ENCODE measurements around the gene BMP2K. TPM values are rescaled to one million over a fixed set of nuclear protein-coding genes. Genes with fewer than 3 reads are reported as not detected.

BMP2K gene
- total RNA-seq, 2 experiments from 2014 or later, result 10.3 to 12.4 TPM

GRCh38 chr4:78936989-78937388, 160.8 kb downstream of the BMP2K start:
- ATAC-seq (no peak), DNase-seq (no peak)
- H3K27ac Mint-ChIP-seq, result no peak overlapping the region
- no peak for TF ChIP-seq CTCF (IDR thresholded peaks at IDR 0.05)
- H3K36me3 Mint-ChIP-seq (ENCODE audit: low read depth), result peaks cover 5% of the 10 kb centered on the region
- ChIA-PET POLR2A (no interaction called here), CTCF (no interaction called here)
- H3K4me3 Mint-ChIP-seq, result no peak overlapping the region
- H3K27me3 Mint-ChIP-seq, result peaks cover 1% of the 10 kb centered on the region
- H3K9me3 Mint-ChIP-seq, result no peaks in the 10 kb centered on the region
- peaks cover 36% of the 10 kb centered on the region for H3K4me1 Mint-ChIP-seq (ENCODE audit: low read depth)
- intact Hi-C loops (cut with micrococcal nuclease), result no loop called here

- H3K27ac Mint-ChIP-seq, result no peak overlapping the region
- H3K4me3 Mint-ChIP-seq, result peak overlapping the region; percentile 61
- H3K36me3 Mint-ChIP-seq (ENCODE audit: low read depth), result peaks cover 5% of the 10 kb centered on the region
- CTCF ChIA-PET, result interaction anchor here (0.7 kb wide), 1 partner anchor 15 kb away, joined by 4 read pairs; no protein-coding TSS in a partner anchor
- TF ChIP-seq CTCF (IDR thresholded peaks at IDR 0.05), result no peak
- H3K27me3 Mint-ChIP-seq, result peaks cover 3% of the 10 kb centered on the region
- peaks cover 36% of the 10 kb centered on the region for H3K4me1 Mint-ChIP-seq (ENCODE audit: low read depth)
- DNase-seq, result no peak
- POLR2A ChIA-PET, result interaction anchor here (0.6 to 0.7 kb wide), 2 partner anchors 34 to 1025 kb away, joined by 3 to 4 read pairs; no protein-coding TSS in a partner anchor
- H3K9me3 Mint-ChIP-seq, result no peaks in the 10 kb centered on the region
- no peak for ATAC-seq
- intact Hi-C loops (cut with micrococcal nuclease), result no loop called here
Observed at GRCh38 chr4:78937837-78938236, 161.7 kb downstream of the BMP2K start.

DNA sequence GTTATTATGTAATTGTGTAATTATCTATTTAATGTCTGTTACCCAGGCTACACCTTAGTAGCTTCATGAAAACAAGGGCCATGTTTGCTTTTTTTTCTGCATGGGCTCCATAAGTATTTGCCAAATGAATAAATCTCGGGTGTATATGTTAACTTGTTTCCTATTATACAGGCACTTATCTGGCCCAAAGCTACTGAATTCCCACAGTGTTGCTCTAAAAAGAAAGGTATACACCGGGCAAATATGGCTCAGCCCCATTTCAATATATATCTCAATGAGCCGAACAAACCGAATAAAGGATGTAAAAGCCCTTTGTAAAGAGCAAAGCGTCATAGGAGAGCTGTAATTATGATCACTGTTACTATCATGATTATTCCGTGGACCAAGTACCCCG, 162.3 kb downstream of the BMP2K start:
- TF ChIP-seq CTCF (IDR thresholded peaks at IDR 0.05), result no peak
- peaks cover 3% of the 10 kb centered on the region for H3K27me3 Mint-ChIP-seq
- peaks cover 5% of the 10 kb centered on the region for H3K36me3 Mint-ChIP-seq (ENCODE audit: low read depth)
- peaks cover 36% of the 10 kb centered on the region for H3K4me1 Mint-ChIP-seq (ENCODE audit: low read depth)
- POLR2A ChIA-PET, result interaction anchor here (0.6 to 1.2 kb wide), 2 partner anchors 24 to 33 kb away, joined by 3 read pairs; no protein-coding TSS in a partner anchor
- intact Hi-C loops (cut with micrococcal nuclease), result no loop called here
- DNase-seq (no peak), ATAC-seq (no peak)
- H3K4me3 Mint-ChIP-seq, result peak overlapping the region; percentile 97
- CTCF ChIA-PET, result interaction anchor here (2.1 kb wide), 1 partner anchor 14 kb away, joined by 13 read pairs; no protein-coding TSS in a partner anchor
- no peaks in the 10 kb centered on the region for H3K9me3 Mint-ChIP-seq
- H3K27ac Mint-ChIP-seq, result peak overlapping the region; percentile 87

- peak; percentile 98 for ATAC-seq
- POLR2A ChIA-PET, result interaction anchor here (1.2 kb wide), 1 partner anchor 25 kb away, joined by 3 read pairs; no protein-coding TSS in a partner anchor
Observed at GRCh38 chr4:78938868-78939666, 162.9 kb downstream of the BMP2K start, which contains the start of gene PAQR3. Gene PAQR3, minus strand, starts transcription at chr4:78939438. Its CDS starts 214 bp downstream, at chr4:78939224.

More at GRCh38 chr4:78938868-78939666, 162.9 kb downstream of the BMP2K start, which contains the start of gene PAQR3:
- H3K9me3 Mint-ChIP-seq, result no peaks in the 10 kb centered on the region
- H3K27ac Mint-ChIP-seq, result peak within 1 kb of the TSS; percentile 87
- CTCF ChIA-PET, result interaction anchor here (1.1 to 2.1 kb wide), 2 partner anchors 14 to 1263 kb away, joined by 3 to 13 read pairs; no protein-coding TSS in a partner anchor
- peaks cover 37% of the 10 kb centered on the region for H3K4me1 Mint-ChIP-seq (ENCODE audit: low read depth)
- intact Hi-C loops (cut with micrococcal nuclease), result no loop called here
- TF ChIP-seq CTCF (IDR thresholded peaks at IDR 0.05), result no peak
- peaks cover 3% of the 10 kb centered on the region for H3K27me3 Mint-ChIP-seq
- H3K4me3 Mint-ChIP-seq, result peak within 1 kb of the TSS; percentile 97
- H3K36me3 Mint-ChIP-seq (ENCODE audit: low read depth), result peaks cover 5% of the 10 kb centered on the region
- DNase-seq, result peak; percentile 85

Measured in activated CD8-positive, alpha-beta T cell treated with anti-CD3 and anti-CD28 coated beads for 36 hours (primary cell).